Esophagus squamous epithelium (tissue), 4 donors: ENCODE measurements around the gene ABCB10.

Experiments
- CTCF ChIP-seq, 6 experiments: fragments of 450-650 bp in 4 of 6; fragments of 200-600 bp in 2 of 6; sonication (generic) in 2 of 6; IDR thresholded peaks; one replicate each; pipeline ENCODE4 v1.5.1; 2016 to 2019; ENCODE audit warnings: antibody characterized with exemption in 6 of 6, mild to moderate bottlenecking in 4 of 6, moderate library complexity in 4 of 6
- POLR2A ChIP-seq, 4 donors: fragments of 450-650 bp; IDR thresholded peaks; one replicate each; pipeline ENCODE4 v1.6.1; 2017; ENCODE audit warnings: antibody characterized with exemption in 4 of 4, mild to moderate bottlenecking in 4 of 4, moderate library complexity in 3 of 4

- TF ChIP-seq CTCF (IDR thresholded peaks at IDR 0.05) = no peak
- TF ChIP-seq POLR2A (IDR thresholded peaks at IDR 0.05) = no peak
Observed at GRCh38 chr1:229561141-229561540, 2.6 kb upstream of the ABCB10 start.
